ENCODE measurements around the gene BLOC1S4.

The BLOC1S4 gene

DNA sequence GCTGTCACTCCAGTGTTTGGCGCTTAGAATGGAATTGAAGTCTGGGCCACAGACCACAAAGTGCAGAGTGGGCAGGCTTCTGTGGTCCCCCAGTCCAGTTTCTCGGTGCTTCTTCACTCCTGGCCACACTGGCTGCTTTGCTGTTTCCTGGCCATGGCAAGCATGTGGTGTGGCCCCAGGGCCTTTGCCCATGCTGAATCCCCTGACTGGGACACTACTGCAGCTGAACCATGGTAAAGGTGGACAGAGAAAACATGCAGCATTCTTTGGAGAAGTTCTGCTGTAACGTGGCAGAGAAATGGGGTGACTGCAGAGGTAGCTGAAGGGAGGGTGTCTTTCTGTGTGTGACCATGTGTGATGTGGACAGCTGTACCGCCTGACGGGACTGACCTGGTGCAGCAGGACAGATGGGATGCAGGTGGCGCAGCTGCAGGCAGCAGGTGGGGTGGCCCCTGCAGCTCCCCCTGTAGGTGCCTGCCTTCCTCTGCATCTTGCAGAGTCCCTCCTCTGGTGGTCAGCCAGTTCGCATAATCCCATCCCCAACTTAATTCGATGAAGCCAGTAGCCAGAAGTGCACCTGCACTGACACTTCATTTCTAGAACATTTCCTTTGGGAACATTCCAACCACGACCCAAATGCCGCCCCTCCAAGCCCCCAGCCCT lies 35.5 kb upstream of the BLOC1S4 start:
- FAIRE-seq (no peak), DNase-seq (ENCODE audit: insufficient read length) (no peak)
- TF ChIP-seq POLR2AphosphoS5 (IDR thresholded peaks at IDR 0.05; ENCODE audit: low read depth, low read length) (no peak), TAF1 (IDR thresholded peaks at IDR 0.05; ENCODE audit: borderline replicate concordance, low read depth, low read length) (no peak), POLR2A (IDR thresholded peaks at IDR 0.05; ENCODE audit: low read depth, low read length) (no peak)

DNA sequence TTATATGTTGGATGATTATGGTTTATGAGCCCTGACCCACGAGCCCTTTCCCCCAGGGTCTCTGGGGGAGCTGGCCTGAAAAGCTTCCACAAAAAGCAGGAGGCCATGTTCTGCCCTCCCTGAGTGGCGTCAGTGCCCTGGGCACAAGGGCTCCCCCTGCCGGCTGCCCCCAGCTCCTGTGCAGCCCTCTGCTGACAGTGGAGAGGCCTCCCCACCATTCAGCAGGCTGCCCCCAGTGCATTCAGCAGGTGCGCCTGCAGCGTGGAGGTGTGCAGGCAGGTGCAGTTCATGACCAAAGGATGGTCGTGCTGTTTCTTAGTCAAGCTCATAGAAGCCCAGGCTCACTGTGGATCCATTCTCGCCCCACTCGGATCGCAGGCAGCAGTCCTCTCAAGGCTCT lies 34.8 kb upstream of the BLOC1S4 start:
- TF ChIP-seq TAF1 (IDR thresholded peaks at IDR 0.05; ENCODE audit: borderline replicate concordance, low read depth, low read length) = no peak
- no peak for DNase-seq (ENCODE audit: insufficient read length)
- FAIRE-seq = no peak

DNA sequence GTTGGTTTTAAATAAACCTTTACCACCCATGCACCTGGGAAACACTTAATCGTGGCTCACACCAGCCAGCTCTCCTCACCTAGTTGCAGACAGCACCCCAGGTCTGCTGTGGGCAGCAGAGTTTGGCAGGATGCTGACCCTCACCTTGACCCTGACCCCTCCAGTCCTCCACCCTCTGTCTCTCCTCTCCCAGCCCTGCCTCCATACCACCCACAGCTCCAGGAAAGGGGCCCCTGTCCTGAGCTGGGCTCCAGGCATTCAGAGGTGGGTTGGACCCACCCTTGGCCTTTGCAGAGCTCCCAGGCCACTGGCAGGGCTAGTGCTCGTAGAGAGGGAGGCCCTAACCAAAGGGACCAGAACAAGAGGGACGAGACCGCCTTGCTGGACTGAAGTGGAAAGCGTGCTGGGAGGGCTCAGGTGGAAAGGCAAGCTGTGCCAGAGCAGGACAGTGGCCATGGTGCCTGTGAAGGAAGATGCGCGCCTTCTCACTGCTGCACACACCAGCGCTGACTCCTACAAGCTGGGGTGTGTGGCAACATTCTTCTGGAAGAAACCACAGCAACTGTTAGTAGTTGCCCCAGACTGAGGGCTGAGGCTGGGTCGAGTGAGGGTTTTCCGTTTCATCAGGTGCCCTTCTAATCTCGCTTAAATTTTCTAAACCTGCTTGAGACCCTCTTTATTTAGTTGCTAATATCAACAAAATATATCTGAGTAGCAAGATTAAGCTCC lies 32.9 kb upstream of the BLOC1S4 start:
- FAIRE-seq = no peak
- TF ChIP-seq POLR2A (IDR thresholded peaks at IDR 0.05; ENCODE audit: low read depth, low read length) = no peak
- TF ChIP-seq POLR2AphosphoS5 (IDR thresholded peaks at IDR 0.05; ENCODE audit: low read depth, low read length) = no peak
- DNase-seq (ENCODE audit: insufficient read length) = no peak

GRCh38 chr4:6684656-6685055 lies 31.3 kb upstream of the BLOC1S4 start:
- FAIRE-seq (no peak), DNase-seq (ENCODE audit: insufficient read length) (no peak)
- TF ChIP-seq TAF1 (IDR thresholded peaks at IDR 0.05; ENCODE audit: borderline replicate concordance, low read depth, low read length) = no peak
- no peak for TF ChIP-seq POLR2AphosphoS5 (IDR thresholded peaks at IDR 0.05; ENCODE audit: low read depth, low read length)
- TF ChIP-seq POLR2A (IDR thresholded peaks at IDR 0.05; ENCODE audit: low read depth, low read length) = no peak

GRCh38 chr4:6686104-6686787 lies 29.7 kb upstream of the BLOC1S4 start:
- no peak for DNase-seq (ENCODE audit: insufficient read length)
- FAIRE-seq = no peak
- TF ChIP-seq TAF1 (IDR thresholded peaks at IDR 0.05; ENCODE audit: borderline replicate concordance, low read depth, low read length) (no peak), POLR2A (IDR thresholded peaks at IDR 0.05; ENCODE audit: low read depth, low read length) (no peak), POLR2AphosphoS5 (IDR thresholded peaks at IDR 0.05; ENCODE audit: low read depth, low read length) (no peak)

DNA sequence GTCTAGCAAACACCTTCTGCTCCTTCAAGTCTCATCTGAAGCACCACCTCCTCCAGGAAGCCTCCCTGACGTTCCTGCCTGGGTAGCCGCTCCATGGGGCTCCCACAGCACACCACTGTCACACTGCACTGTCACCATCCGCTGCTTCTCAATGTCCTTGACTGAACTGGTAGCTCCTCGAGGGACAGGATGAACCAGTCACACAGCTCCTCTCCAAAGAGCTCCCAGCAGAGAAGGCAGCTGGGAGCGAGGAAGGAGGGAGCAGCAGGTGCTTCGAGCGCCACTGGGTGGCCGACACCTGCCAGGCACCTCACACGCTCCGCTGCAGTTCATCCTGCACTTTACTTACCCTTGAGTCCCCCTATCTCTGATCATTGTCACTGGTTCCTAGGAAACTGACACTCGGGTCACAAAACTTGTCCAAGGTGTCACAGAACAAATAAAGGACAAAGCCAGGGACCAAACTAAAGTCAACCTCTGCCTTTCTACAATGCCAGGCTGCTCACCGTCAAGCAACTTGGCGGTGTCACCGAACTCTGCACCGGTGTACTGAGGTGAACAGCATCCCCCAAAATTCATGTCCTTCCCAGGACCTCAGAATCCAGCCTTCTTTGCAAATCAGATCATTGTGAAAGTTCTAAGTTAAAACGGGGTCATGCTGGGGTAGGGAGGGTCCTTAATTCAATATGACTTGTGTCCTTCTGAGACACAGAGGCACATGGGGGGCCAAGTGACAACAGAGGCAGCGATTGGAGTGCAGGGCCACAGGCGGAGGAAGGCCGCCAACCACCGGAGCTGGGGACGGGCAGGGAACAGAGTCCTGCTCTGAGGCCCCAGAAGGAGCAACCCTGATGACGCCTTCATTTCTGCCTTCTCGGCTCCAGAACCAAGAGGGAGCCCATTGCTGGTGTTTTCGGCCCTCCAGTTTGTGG lies 27.8 kb upstream of the BLOC1S4 start:
- DNase-seq (ENCODE audit: insufficient read length) (no peak), FAIRE-seq (no peak)
- TF ChIP-seq TAF1 (IDR thresholded peaks at IDR 0.05; ENCODE audit: borderline replicate concordance, low read depth, low read length) (no peak), POLR2AphosphoS5 (IDR thresholded peaks at IDR 0.05; ENCODE audit: low read depth, low read length) (no peak), POLR2A (IDR thresholded peaks at IDR 0.05; ENCODE audit: low read depth, low read length) (no peak)

DNA sequence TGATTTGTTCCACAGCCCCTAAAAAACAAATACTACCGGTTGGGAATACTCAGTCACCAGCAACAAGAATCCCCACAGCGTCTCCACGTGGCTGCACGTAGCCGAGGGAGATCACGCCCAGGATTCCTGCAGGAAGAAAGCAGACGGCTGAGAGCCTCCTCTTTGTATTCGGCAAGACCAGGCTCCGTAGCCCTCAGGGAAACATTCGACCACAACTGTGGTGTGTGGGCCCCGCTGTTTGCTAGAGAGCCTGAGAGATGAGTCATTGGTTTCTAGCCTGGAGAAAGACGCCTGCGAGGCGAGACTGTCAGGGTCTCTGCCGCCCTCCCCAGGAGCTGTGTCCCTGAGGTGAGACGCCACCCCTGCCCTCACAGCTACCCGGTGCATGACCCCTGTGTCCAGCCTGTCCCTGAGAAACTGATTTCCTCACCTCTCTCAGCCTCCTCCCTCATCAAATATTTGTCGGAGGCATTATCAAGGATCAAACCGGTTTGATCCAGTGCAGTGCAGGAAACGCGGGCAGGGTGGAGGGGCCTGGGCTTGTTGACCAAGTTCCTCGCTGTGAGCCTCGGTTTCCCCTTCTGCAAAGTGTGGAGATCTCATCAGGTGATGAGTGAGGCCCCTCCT lies 27.0 kb upstream of the BLOC1S4 start:
- FAIRE-seq (no peak), DNase-seq (ENCODE audit: insufficient read length) (no peak)
- TF ChIP-seq TAF1 (IDR thresholded peaks at IDR 0.05; ENCODE audit: borderline replicate concordance, low read depth, low read length) = no peak
- no peak for TF ChIP-seq POLR2AphosphoS5 (IDR thresholded peaks at IDR 0.05; ENCODE audit: low read depth, low read length)
- no peak for TF ChIP-seq POLR2A (IDR thresholded peaks at IDR 0.05; ENCODE audit: low read depth, low read length)

DNA sequence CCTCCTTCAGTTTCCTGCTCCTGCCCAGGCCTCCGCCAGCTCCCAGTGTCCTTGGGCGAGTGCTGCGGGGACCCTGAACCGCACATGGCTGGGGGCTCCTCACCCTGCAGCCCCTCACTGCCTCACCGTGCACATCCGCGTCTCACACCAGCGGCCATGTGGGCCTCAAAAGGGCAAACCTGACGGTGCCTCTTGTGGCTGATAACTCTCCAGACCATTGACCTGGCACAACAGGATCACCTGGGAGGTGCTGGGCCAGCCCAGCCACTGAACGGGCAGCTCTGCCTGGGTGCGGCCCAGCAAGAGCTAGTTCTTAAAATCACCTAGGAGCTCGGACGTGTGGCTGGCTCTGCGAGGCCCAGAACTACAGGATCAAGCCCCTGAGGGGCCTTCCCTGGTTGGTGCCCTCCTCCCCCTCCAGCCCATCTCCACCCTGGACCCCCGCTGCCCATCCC lies 26.4 kb upstream of the BLOC1S4 start:
- no peak for TF ChIP-seq TAF1 (IDR thresholded peaks at IDR 0.05; ENCODE audit: borderline replicate concordance, low read depth, low read length)
- TF ChIP-seq POLR2AphosphoS5 (IDR thresholded peaks at IDR 0.05; ENCODE audit: low read depth, low read length) = no peak
- no peak for TF ChIP-seq POLR2A (IDR thresholded peaks at IDR 0.05; ENCODE audit: low read depth, low read length)
- FAIRE-seq = no peak
- no peak for DNase-seq (ENCODE audit: insufficient read length)

GRCh38 chr4:6692379-6692778 lies 23.6 kb upstream of the BLOC1S4 start:
- FAIRE-seq (no peak), DNase-seq (ENCODE audit: insufficient read length) (no peak)
- TF ChIP-seq POLR2A (IDR thresholded peaks at IDR 0.05; ENCODE audit: low read depth, low read length) (no peak), POLR2AphosphoS5 (IDR thresholded peaks at IDR 0.05; ENCODE audit: low read depth, low read length) (no peak), TAF1 (IDR thresholded peaks at IDR 0.05; ENCODE audit: borderline replicate concordance, low read depth, low read length) (no peak)

DNA sequence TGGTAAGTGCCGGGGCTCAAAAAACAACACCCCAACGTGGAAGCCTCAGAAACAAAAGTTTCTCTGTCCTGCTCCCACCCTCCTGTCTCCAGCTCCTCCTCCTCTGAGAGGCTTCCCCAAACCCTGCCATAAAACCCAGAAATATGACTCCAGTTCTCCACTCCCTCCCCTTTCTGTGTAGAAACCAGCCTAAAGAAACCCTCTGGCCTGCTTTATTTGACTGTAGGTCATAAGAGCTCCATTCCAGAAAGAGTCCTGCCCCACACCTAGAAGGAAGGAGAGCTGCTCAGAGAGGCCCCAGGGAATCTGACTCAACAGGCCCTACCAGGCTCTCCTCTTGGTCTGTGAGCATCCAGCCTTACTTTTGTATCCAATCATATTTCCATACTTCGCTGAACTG lies 23.2 kb upstream of the BLOC1S4 start:
- TF ChIP-seq TAF1 (IDR thresholded peaks at IDR 0.05; ENCODE audit: borderline replicate concordance, low read depth, low read length) (no peak), POLR2AphosphoS5 (IDR thresholded peaks at IDR 0.05; ENCODE audit: low read depth, low read length) (no peak), POLR2A (IDR thresholded peaks at IDR 0.05; ENCODE audit: low read depth, low read length) (no peak)
- no peak for DNase-seq (ENCODE audit: insufficient read length)
- no peak for FAIRE-seq
